K562 (cell line): ENCODE results near the gene NT5C. TPM values are rescaled to one million over a fixed set of nuclear protein-coding genes. Genes with fewer than 3 reads are reported as not detected.
A peak's percentile ranks its signal among the peaks of the same experiment; 100 is the strongest.

Experiments
- ARHGAP35 ChIP-seq: fragments of 450-650 bp; IDR thresholded peaks from 2 replicates; pipeline ENCODE4 v1.6.1; 2018; ENCODE audit not compliant: partially characterized antibody
- BRD4 ChIP-seq: fragments of 200-600 bp; sonication (generic); IDR thresholded peaks from 2 replicates; pipeline ENCODE4 v1.6.1; 2017; ENCODE audit warnings: inconsistent platforms
- ELF1 ChIP-seq: fragments of 200-800 bp; sonication (Bioruptor generic); IDR thresholded peaks from 2 replicates; pipeline ENCODE4 v1.6.1; 2016; ENCODE audit warnings: missing genetic modification characterization, missing compliant biosample characterization
- FOXP1 ChIP-seq: sonication (generic); formaldehyde crosslinking; IDR thresholded peaks from 2 replicates; pipeline ENCODE4 v1.8.0; 2022; ENCODE audit warnings: mild to moderate bottlenecking, missing genetic modification reagents
- GABPB1 ChIP-seq: sonication (generic); formaldehyde crosslinking; IDR thresholded peaks from 2 replicates; pipeline ENCODE4 v1.8.0; 2022; ENCODE audit warnings: mild to moderate bottlenecking, missing genetic modification reagents
- GTF2E2 ChIP-seq: fragments of 200-800 bp; sonication (Bioruptor generic); IDR thresholded peaks from 2 replicates; pipeline ENCODE4 v1.6.1; 2016; ENCODE audit warnings: missing genetic modification characterization, missing compliant biosample characterization
- JUND ChIP-seq, 2 experiments: IDR thresholded peaks; 2 replicates in 1 of 2; 3 replicates in 1 of 2; pipeline ENCODE4 v1.6.1; 2011; ENCODE audit warnings: borderline replicate concordance in 2 of 2, low read depth in 2 of 2, low read length in 2 of 2, improper control_type of control experiment in 1 of 2, missing biosample characterization in 1 of 2, missing genetic modification characterization in 1 of 2, missing genetic modification reagents in 1 of 2
- MIER1 ChIP-seq: fragments of 450-650 bp; IDR thresholded peaks from 2 replicates; pipeline ENCODE4 v1.6.1; 2016; ENCODE audit warnings: antibody characterized with exemption, mild to moderate bottlenecking, low read depth
- SAFB ChIP-seq: fragments of 200-400 bp; formaldehyde crosslinking; IDR thresholded peaks from 2 replicates; pipeline ENCODE4 v1.6.1; 2017; ENCODE audit warnings: low read depth, low read length, borderline replicate concordance
- SMAD2 ChIP-seq: fragments of 150-350 bp; IDR thresholded peaks from 2 replicates; pipeline ENCODE4 v1.6.1; 2014; ENCODE audit warnings: low read depth, mild to moderate bottlenecking, low read length
- SMAD4 ChIP-seq: fragments of 250-450 bp; sonication (Bioruptor Pico); conservative IDR thresholded peaks from 2 replicates; pipeline ENCODE4 v1.8.0; 2021; ENCODE audit warnings: inconsistent platforms, mild to moderate bottlenecking, moderate library complexity
- TAL1 ChIP-seq: fragments of 450-650 bp; IDR thresholded peaks from 2 replicates; pipeline ENCODE4 v1.6.1; 2016; ENCODE audit warnings: mild to moderate bottlenecking
- ZBTB34 ChIP-seq: fragments of 250-450 bp; sonication (Bioruptor Pico); IDR thresholded peaks from 2 replicates; pipeline ENCODE4 v1.8.0; 2021; ENCODE audit warnings: mild to moderate bottlenecking, moderate library complexity
- ZBTB9 ChIP-seq: fragments of 450-650 bp; formaldehyde crosslinking; IDR thresholded peaks from 2 replicates; pipeline ENCODE4 v1.4.0; 2020; ENCODE audit warnings: mild to moderate bottlenecking, moderate library complexity
- ZNF174 ChIP-seq: fragments of 250-450 bp; sonication (Bioruptor Pico); IDR thresholded peaks from 2 replicates; pipeline ENCODE4 v1.4.0; 2020; ENCODE audit warnings: mild to moderate bottlenecking
- ZNF41 ChIP-seq: fragments of 250-450 bp; sonication (Bioruptor Pico); conservative IDR thresholded peaks from 2 replicates; pipeline ENCODE4 v1.4.0; 2020; ENCODE audit warnings: mild to moderate bottlenecking
- ZNF449 ChIP-seq: fragments of 250-450 bp; sonication (Bioruptor Pico); IDR thresholded peaks from 2 replicates; pipeline ENCODE4 v1.8.0; 2022; ENCODE audit warnings: moderate library complexity, mild to moderate bottlenecking, inconsistent platforms
- polyA plus RNA-seq, 8 experiments: library from polyadenylated mRNA; depleted of rRNA in 4 of 8; stranded (reverse) in 5 of 8; unstranded in 3 of 8; fragments of >200 nt; fragmentation: Nextera tagmentation in 2 of 8; fragmentation: Illumina TruSeq in 1 of 8; extraction: Ambion mirVana in 2 of 8; extraction: Trizol in 1 of 8; gene quantifications; 2 replicates each; pipeline versions ENCODE4 v1.2.1 to v1.2.3, GENCODE V29; 2011 to 2014; ENCODE audit warnings: inconsistent platforms in 1 of 8, missing spikeins in 1 of 8
- total RNA-seq, 7 experiments: library from RNA; depleted of rRNA in 6 of 7; stranded (reverse); fragments of >200 nt in 6 of 7; fragmentation: Illumina TruSeq in 2 of 7; extraction: Trizol in 2 of 7; gene quantifications; 2 replicates each; pipeline versions ENCODE4 v1.2.1 to v1.2.3, GENCODE V29; 2011 to 2021; ENCODE audit warnings: low replicate concordance in 1 of 7
- TF ChIP-seq, protein P1 (sequence below): sonication (generic); formaldehyde crosslinking; IDR thresholded peaks from 2 replicates; pipeline ENCODE4 v1.8.0; 2022; ENCODE audit warnings: missing genetic modification reagents, mild to moderate bottlenecking, borderline replicate concordance
- TF ChIP-seq, protein P2 (sequence below): fragments of 250-450 bp; sonication (Bioruptor Pico); IDR thresholded peaks from 2 replicates; pipeline ENCODE4 v1.5.0; 2021
- TF ChIP-seq, protein P3 (sequence below): fragments of 250-450 bp; sonication (Bioruptor Pico); IDR thresholded peaks from 2 replicates; pipeline ENCODE4 v1.8.0; 2022; ENCODE audit warnings: moderate library complexity, mild to moderate bottlenecking, inconsistent platforms

Gene NT5C
- total and polyA plus RNA-seq, 9 of the 15 experiments (the other 6 are each of a cell fraction or from before 2014, with no cell fraction given) = 2.9 to 205 (median 45.0) TPM

DNA sequence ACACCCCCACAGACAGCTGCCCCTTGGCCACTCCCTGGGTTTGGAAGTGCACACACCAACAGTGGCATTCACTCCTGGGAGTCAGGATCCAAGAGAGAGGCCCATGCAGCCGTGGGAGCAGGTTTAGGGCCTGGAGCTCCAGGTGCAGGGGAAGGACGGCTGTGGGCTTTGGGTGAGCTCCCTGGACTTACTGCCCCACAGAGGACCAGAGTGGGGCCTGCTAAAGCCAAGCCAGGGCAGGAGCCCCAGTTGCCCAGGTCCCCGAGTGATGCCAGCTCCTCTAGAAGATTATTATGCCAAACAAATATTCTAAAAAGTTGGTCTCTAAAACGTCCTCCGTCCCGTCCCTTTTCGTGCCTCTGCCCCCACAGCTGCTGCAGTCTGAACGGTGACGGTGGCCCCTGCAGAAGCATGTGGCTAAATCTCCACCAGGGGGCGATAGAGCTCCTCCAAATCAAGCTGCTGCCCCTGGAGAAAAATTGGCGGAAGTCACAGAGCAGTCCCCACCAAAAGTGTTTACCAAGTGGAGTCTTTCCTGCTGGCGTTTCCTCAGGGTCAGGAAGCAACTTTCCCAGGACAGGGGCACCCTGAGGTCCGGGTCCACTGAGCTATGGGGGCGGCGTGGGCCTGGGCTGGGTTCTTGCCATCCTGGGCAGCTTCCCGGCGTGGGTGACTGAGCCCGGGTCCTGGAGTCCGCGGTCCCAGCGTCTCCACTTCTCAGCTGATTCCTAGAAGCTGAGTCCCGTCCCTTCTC lies 17.6 kb downstream of the NT5C start (continued):
- TF ChIP-seq BRD4 (no peak), ZBTB9 (CRISPR knock-in tag) (no peak), ELF1 (tag) (peak; percentile 78), ZNF449 (CRISPR knock-in tag) (no peak), FOXP1 (CRISPR knock-in tag) (no peak), SAFB (no peak), SMAD2 (no peak), ARHGAP35 (no peak), MIER1 (no peak), GABPB1 (CRISPR knock-in tag) (peak; percentile 35; the same call in 1 of the 2 replicates), ZNF174 (CRISPR knock-in tag) (no peak), ZNF41 (CRISPR knock-in tag) (no peak), JUND (IDR thresholded peaks at IDR 0.05; ENCODE audit: borderline replicate concordance, low read depth, low read length) (peak; percentile 54; the same call in 1 of the 2 replicates), JUND (tag; IDR thresholded peaks at IDR 0.05; ENCODE audit: borderline replicate concordance, low read depth, low read length) (peak; percentile 46; the same call in 1 of the 3 replicates), TAL1 (no peak), GTF2E2 (tag) (no peak), ZBTB34 (CRISPR knock-in tag) (no peak), SMAD4 (0 out of 2 replicates have a peak, but pooled peaks have one; percentile 38)
- TF ChIP-seq, protein P1, sequence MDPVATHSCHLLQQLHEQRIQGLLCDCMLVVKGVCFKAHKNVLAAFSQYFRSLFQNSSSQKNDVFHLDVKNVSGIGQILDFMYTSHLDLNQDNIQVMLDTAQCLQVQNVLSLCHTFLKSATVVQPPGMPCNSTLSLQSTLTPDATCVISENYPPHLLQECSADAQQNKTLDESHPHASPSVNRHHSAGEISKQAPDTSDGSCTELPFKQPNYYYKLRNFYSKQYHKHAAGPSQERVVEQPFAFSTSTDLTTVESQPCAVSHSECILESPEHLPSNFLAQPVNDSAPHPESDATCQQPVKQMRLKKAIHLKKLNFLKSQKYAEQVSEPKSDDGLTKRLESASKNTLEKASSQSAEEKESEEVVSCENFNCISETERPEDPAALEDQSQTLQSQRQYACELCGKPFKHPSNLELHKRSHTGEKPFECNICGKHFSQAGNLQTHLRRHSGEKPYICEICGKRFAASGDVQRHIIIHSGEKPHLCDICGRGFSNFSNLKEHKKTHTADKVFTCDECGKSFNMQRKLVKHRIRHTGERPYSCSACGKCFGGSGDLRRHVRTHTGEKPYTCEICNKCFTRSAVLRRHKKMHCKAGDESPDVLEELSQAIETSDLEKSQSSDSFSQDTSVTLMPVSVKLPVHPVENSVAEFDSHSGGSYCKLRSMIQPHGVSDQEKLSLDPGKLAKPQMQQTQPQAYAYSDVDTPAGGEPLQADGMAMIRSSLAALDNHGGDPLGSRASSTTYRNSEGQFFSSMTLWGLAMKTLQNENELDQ (CRISPR knock-in tag) = no peak
- TF ChIP-seq, protein P2, sequence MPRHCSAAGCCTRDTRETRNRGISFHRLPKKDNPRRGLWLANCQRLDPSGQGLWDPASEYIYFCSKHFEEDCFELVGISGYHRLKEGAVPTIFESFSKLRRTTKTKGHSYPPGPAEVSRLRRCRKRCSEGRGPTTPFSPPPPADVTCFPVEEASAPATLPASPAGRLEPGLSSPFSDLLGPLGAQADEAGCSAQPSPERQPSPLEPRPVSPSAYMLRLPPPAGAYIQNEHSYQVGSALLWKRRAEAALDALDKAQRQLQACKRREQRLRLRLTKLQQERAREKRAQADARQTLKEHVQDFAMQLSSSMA (CRISPR knock-in tag) = no peak
- TF ChIP-seq, protein P3, sequence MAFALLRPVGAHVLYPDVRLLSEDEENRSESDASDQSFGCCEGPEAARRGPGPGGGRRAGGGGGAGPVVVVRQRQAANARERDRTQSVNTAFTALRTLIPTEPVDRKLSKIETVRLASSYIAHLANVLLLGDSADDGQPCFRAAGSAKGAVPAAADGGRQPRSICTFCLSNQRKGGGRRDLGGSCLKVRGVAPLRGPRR (CRISPR knock-in tag) = no peak
